ENCODE data around the gene MARCHF11.

The MARCHF11 gene

DNA sequence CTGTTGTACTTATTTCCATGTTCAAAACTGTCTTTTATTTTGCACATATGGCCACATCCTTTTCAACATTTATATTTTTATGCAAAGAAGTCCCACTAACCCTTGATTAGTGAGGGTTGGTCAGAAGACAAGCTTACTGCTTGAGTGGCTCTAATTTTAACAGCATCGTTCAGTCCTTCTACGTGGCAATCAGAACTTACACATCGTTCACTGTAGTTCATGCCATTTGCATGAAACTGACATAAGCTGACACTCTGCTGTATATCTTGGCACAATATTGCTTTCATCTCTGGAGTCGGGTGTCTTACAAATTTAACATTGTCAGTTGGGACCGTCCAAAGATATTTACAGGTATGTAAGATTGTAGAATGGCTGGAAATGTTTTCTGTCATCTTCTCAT, 50.6 kb downstream of the MARCHF11 start:
- DNase-seq (ENCODE audit: low spot score) (no peak), ATAC-seq (ENCODE audit: low read depth) (no peak)
- no peaks in the 10 kb centered on the region for H3K4me1 ChIP-seq (ENCODE audit: insufficient read depth, poor library complexity, severe bottlenecking)
- no peaks in the 10 kb centered on the region for H3K36me3 ChIP-seq (ENCODE audit: low read depth)
- H3K27ac ChIP-seq (ENCODE audit: poor library complexity, severe bottlenecking) = no peak overlapping the region
- no peaks in the 10 kb centered on the region for H3K9me3 ChIP-seq (ENCODE audit: severe bottlenecking)
- no peak overlapping the region for H3K4me3 ChIP-seq (ENCODE audit: severe bottlenecking)
- peaks cover 59% of the 10 kb centered on the region for H3K27me3 ChIP-seq (ENCODE audit: insufficient read depth, poor library complexity, severe bottlenecking)
- TF ChIP-seq, protein P1, sequence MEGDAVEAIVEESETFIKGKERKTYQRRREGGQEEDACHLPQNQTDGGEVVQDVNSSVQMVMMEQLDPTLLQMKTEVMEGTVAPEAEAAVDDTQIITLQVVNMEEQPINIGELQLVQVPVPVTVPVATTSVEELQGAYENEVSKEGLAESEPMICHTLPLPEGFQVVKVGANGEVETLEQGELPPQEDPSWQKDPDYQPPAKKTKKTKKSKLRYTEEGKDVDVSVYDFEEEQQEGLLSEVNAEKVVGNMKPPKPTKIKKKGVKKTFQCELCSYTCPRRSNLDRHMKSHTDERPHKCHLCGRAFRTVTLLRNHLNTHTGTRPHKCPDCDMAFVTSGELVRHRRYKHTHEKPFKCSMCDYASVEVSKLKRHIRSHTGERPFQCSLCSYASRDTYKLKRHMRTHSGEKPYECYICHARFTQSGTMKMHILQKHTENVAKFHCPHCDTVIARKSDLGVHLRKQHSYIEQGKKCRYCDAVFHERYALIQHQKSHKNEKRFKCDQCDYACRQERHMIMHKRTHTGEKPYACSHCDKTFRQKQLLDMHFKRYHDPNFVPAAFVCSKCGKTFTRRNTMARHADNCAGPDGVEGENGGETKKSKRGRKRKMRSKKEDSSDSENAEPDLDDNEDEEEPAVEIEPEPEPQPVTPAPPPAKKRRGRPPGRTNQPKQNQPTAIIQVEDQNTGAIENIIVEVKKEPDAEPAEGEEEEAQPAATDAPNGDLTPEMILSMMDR (IDR thresholded peaks at IDR 0.05; ENCODE audit: poor library complexity, severe bottlenecking) = no peak

DNA sequence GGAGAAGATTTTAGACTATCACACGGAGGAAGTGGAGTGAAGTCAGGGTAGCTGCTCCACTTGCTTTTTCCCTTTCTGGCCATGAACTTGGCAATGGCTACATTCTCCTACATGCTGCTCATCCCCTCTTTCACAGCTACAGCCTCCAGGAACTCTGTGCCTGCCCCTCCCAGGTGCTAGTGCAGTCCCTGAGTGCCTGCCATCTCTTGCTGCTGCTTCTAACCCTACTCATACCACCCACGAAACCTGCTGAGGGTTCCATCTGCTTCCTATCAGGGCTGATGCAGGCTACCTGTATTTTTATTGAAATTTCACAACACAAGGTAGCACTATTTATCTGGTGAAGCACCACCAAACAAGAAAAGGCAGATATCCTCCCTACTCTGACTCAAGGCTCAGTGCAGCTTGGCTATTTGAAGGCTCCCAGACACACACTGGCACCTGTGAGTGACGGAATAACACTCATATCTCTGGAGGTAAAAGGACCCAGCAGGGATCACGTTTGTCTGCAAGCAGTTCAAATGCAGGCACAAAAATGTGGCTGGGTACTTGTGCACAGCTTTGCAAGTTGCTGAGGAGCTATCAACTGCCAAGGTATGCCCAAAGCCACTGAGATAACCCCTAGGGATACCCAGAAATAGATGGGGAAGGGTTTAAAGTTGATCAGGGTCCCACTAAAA, 51.6 kb downstream of the MARCHF11 start:
- DNase-seq (ENCODE audit: low spot score) (no peak), ATAC-seq (ENCODE audit: low read depth) (no peak)
- Histone ChIP-seq H3K4me3 (ENCODE audit: severe bottlenecking) (no peak overlapping the region), H3K36me3 (ENCODE audit: low read depth) (no peaks in the 10 kb centered on the region), H3K27me3 (ENCODE audit: insufficient read depth, poor library complexity, severe bottlenecking) (peaks cover 63% of the 10 kb centered on the region), H3K9me3 (ENCODE audit: severe bottlenecking) (no peaks in the 10 kb centered on the region), H3K27ac (ENCODE audit: poor library complexity, severe bottlenecking) (no peak overlapping the region), H3K4me1 (ENCODE audit: insufficient read depth, poor library complexity, severe bottlenecking) (no peaks in the 10 kb centered on the region)
- TF ChIP-seq, protein P1 (IDR thresholded peaks at IDR 0.05; ENCODE audit: poor library complexity, severe bottlenecking) = no peak

DNA sequence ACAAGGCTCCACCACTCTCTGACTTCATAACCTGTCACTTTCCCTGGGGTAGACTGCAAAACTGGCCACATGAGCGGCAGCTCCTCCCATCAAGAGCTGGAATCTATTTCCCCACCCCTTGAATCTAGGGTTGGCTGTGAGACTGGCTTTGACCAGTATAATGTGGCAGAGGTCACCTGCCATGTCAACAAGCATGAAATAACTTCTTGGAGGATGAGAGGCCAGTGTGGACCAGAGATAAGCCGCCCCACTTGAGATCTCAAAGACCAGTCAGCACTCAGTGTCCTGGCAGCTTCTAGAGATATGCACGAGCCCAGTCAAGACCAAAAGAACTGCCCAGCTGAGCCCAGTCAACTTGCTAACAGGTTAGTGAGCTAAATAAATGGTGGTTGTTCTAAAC, 59.0 kb downstream of the MARCHF11 start:
- no peaks in the 10 kb centered on the region for H3K4me1 ChIP-seq (ENCODE audit: insufficient read depth, poor library complexity, severe bottlenecking)
- H3K27me3 ChIP-seq (ENCODE audit: insufficient read depth, poor library complexity, severe bottlenecking) = peaks cover 7% of the 10 kb centered on the region

DNA sequence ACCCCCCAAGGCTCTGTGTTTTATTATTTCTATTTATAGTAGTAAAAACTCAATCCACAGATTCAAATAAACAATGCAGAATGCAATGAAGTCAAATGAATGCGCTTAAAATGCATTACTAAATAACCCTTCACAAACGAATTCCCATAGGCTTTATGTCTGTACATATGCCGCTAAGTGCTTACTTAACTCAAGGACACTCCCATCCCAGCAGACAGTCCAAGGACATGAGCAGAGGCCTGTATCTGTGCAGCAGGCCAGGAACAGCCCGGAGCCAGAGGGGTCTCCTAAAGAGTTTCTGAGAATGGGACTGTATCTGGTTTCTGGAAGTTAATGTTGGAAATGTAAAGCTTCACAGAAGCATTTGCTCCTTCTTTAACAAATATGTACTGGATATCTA, 59.8 kb downstream of the MARCHF11 start:
- DNase-seq (ENCODE audit: low spot score) = no peak
- TF ChIP-seq, protein P1 (IDR thresholded peaks at IDR 0.05; ENCODE audit: poor library complexity, severe bottlenecking) = no peak
- Histone ChIP-seq H3K9me3 (ENCODE audit: severe bottlenecking) (no peaks in the 10 kb centered on the region), H3K27ac (ENCODE audit: poor library complexity, severe bottlenecking) (no peak overlapping the region), H3K4me1 (ENCODE audit: insufficient read depth, poor library complexity, severe bottlenecking) (no peaks in the 10 kb centered on the region), H3K36me3 (ENCODE audit: low read depth) (no peaks in the 10 kb centered on the region), H3K4me3 (ENCODE audit: severe bottlenecking) (no peak overlapping the region), H3K27me3 (ENCODE audit: insufficient read depth, poor library complexity, severe bottlenecking) (peaks cover 4% of the 10 kb centered on the region)
- ATAC-seq (ENCODE audit: low read depth) = no peak

More for the DNA sequence above, 59.0 kb downstream of the MARCHF11 start:
- DNase-seq (ENCODE audit: low spot score) (no peak), ATAC-seq (ENCODE audit: low read depth) (no peak)
- H3K4me3 ChIP-seq (ENCODE audit: severe bottlenecking) = no peak overlapping the region
- H3K36me3 ChIP-seq (ENCODE audit: low read depth) = no peaks in the 10 kb centered on the region
- no peaks in the 10 kb centered on the region for H3K9me3 ChIP-seq (ENCODE audit: severe bottlenecking)
- H3K27ac ChIP-seq (ENCODE audit: poor library complexity, severe bottlenecking) = no peak overlapping the region
- TF ChIP-seq, protein P1 (IDR thresholded peaks at IDR 0.05; ENCODE audit: poor library complexity, severe bottlenecking) = no peak

DNA sequence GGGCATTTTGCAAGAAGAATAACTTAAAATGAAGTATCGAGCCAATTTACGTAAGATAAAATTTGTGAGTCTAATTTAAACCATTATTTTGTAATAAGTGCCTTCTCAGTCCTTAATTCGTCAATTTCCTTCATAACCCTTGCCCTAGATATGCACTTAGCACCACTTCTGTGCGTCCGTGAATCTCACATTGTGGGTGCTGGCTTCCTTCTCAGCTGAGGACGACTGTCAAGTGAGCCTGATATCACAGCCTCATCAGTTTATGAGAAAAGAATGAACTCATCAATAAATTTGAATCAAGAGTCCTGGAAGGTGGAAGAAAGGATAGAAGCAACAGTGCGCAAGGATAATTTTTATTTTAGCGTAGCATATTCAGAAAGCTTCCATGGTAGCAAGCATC, 64.5 kb downstream of the MARCHF11 start:
- Histone ChIP-seq H3K4me1 (ENCODE audit: insufficient read depth, poor library complexity, severe bottlenecking) (no peaks in the 10 kb centered on the region), H3K36me3 (ENCODE audit: low read depth) (no peaks in the 10 kb centered on the region), H3K9me3 (ENCODE audit: severe bottlenecking) (no peaks in the 10 kb centered on the region), H3K27ac (ENCODE audit: poor library complexity, severe bottlenecking) (no peak overlapping the region), H3K4me3 (ENCODE audit: severe bottlenecking) (no peak overlapping the region), H3K27me3 (ENCODE audit: insufficient read depth, poor library complexity, severe bottlenecking) (no peaks in the 10 kb centered on the region)
- TF ChIP-seq, protein P1 (IDR thresholded peaks at IDR 0.05; ENCODE audit: poor library complexity, severe bottlenecking) = no peak
- ATAC-seq (ENCODE audit: low read depth) = no peak
- DNase-seq (ENCODE audit: low spot score) = no peak
